Mucosa of stomach (tissue), 1 donor: Measurements from ENCODE around the gene BAIAP2L1.
"Not testable (repeated sequence)": the region's sequence is repeated elsewhere in the genome, so short reads cannot be mapped to it uniquely, and the experiment has no call there.

ENCODE experiments used
- H3K27me3 ChIP-seq: one replicate; pipeline ENCODE4 v1.7.0; 2013; ENCODE audit warnings: mild to moderate bottlenecking, low read length; ENCODE audit not compliant: control insufficient read depth, insufficient read depth
- H3K36me3 ChIP-seq: one replicate; pipeline ENCODE4 v1.7.0; 2013; ENCODE audit warnings: low read length; ENCODE audit not compliant: control insufficient read depth, insufficient read depth
- H3K4me1 ChIP-seq: one replicate; pipeline ENCODE4 v1.7.0; 2013; ENCODE audit warnings: mild to moderate bottlenecking, low read length; ENCODE audit not compliant: control insufficient read depth, insufficient read depth
- H3K4me3 ChIP-seq: one replicate; pipeline ENCODE4 v1.7.0; 2013; ENCODE audit warnings: low read length
- H3K9ac ChIP-seq: one replicate; pipeline ENCODE4 v1.7.0; 2013; ENCODE audit warnings: mild to moderate bottlenecking, low read length, moderate library complexity
- H3K9me3 ChIP-seq: one replicate; pipeline ENCODE4 v1.7.0; 2013; ENCODE audit warnings: mild to moderate bottlenecking, low read length, moderate library complexity; ENCODE audit not compliant: control insufficient read depth
- donor health status: Pancreatic carcinoma.

The BAIAP2L1 gene

DNA sequence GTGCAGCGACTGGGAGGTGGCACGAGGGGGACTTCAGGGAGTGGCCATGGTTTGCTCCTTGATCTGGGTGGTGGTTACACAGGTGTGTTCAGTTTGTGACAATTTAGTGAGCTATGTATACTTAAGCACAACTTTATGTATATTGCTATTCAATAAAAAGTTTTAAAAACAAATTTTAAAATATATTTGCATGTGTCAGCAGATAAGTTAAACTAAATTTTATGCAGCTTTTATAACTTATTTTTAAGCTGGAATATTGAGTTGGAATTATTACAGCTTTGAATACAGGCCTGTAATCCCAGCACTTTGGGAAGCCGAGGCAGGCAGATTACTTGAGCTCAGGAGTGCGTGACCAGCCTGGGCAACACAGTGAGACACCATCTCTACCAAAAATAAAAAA lies 5.4 kb downstream of the BAIAP2L1 start:
- no peak overlapping the region for H3K4me3 ChIP-seq
- H3K9ac ChIP-seq, result no peak overlapping the region
- H3K36me3 ChIP-seq, result no peaks in the 10 kb centered on the region
- H3K4me1 ChIP-seq, result peaks cover 14% of the 10 kb centered on the region
- H3K27me3 ChIP-seq, result no peaks in the 10 kb centered on the region
- no peaks in the 10 kb centered on the region for H3K9me3 ChIP-seq

DNA sequence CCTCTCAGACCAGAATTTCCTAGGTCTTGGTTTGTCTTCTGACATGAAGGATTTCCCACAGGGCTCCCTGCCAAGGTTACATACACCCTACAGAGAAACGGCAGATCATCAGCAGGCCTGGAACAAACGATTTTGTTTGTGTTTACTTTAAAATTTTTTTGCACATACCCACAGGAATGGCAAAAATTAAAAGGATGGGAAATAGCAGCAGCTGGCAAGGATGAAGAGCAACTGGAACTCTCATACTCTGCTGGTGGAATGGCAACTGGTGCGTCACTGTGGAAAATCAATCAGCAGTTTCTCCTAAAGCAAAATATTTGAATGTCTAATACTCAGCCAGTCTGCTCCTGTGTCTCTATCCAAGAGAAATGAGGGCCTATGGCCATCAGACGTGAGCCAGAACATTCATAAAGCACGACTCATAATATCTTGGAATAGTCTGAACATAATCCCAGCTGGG lies 6.5 kb downstream of the BAIAP2L1 start:
- H3K36me3 ChIP-seq, result no peaks in the 10 kb centered on the region
- H3K9me3 ChIP-seq, result no peaks in the 10 kb centered on the region
- H3K9ac ChIP-seq, result no peak overlapping the region
- H3K27me3 ChIP-seq, result no peaks in the 10 kb centered on the region
- H3K4me3 ChIP-seq, result no peak overlapping the region
- H3K4me1 ChIP-seq, result peaks cover 14% of the 10 kb centered on the region

DNA sequence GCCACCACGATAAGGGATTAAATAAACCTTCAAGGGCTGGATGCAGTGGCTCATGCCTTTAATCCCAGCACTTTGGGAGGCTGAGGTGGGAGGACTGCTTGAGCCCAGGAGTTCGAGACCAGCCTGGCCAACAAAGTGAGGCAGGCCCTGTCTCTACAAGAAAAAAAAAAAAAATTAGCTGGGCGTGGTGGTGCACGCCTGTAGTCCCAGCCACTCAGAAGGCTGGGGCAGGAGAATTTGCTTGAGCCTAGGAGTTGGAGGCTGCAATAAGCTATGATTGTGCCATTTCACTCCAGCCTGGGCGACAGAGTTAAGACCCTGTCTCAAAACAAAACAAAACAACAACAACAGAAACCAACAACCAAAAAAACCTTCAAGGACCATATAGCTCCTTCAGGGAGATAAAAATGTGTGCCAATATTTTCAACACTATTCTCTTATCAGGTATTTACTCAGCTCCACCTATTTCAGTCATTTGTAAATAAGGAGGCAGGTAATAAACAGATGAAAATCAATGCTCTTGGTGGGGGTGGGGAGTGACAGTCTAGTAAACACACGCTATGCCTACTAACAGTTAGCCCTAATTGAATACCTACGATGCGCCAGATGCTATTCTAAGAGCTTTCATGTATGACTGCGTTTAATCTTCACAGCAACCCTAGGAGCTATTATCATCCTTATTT lies 13.2 kb downstream of the BAIAP2L1 start:
- H3K9ac ChIP-seq, result no peak overlapping the region
- H3K4me3 ChIP-seq, result no peak overlapping the region
- no peaks in the 10 kb centered on the region for H3K27me3 ChIP-seq
- H3K36me3 ChIP-seq, result no peaks in the 10 kb centered on the region
- H3K4me1 ChIP-seq, result peaks cover 36% of the 10 kb centered on the region
- no peaks in the 10 kb centered on the region for H3K9me3 ChIP-seq

DNA sequence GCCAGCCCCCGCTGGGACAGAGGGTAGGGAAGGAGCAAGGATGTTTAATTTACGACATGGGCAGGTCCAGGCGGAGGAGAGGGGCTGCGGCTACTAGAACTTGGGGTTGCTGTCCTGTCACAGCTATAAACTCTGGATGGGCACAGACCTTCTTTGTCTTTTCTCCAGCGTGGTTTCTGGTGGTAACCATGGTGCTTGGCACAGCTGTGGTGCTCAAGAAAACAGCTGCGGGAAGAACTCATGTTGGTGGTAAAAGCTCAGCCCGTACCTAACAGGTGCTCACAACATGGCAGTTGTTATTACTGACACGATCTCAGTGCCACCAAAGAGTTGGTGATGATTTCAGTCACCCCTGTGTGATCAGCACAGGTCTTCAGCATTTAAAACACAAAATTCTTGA lies 13.8 kb downstream of the BAIAP2L1 start:
- no peaks in the 10 kb centered on the region for H3K27me3 ChIP-seq
- no peak overlapping the region for H3K4me3 ChIP-seq
- H3K9ac ChIP-seq, result no peak overlapping the region
- H3K4me1 ChIP-seq, result peaks cover 36% of the 10 kb centered on the region
- no peaks in the 10 kb centered on the region for H3K36me3 ChIP-seq
- H3K9me3 ChIP-seq, result no peaks in the 10 kb centered on the region

DNA sequence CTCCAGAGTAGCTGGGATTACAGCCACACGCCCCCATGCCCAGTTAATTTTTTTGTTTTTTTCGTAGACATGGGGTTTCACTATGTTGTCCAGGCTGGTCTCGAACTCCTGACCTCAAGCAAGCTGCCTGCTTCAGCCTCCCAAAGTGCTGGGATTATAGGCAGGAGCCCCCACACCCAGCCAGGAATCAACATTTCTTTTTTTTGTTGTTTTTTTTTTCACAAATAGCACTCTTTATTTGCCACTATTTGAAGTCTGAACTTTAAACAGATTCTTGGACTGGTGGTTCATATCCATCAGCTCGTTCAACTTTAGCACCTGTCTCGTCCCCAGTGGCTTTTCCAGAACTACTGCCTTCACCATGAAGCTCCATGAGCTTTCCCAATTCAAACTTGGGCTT lies 15.4 kb downstream of the BAIAP2L1 start:
- H3K4me3 ChIP-seq, H3K9ac ChIP-seq, H3K27me3 ChIP-seq, H3K9me3 ChIP-seq, H3K36me3 ChIP-seq: not testable (repeated sequence)
- peaks cover 47% of the 10 kb centered on the region for H3K4me1 ChIP-seq

DNA sequence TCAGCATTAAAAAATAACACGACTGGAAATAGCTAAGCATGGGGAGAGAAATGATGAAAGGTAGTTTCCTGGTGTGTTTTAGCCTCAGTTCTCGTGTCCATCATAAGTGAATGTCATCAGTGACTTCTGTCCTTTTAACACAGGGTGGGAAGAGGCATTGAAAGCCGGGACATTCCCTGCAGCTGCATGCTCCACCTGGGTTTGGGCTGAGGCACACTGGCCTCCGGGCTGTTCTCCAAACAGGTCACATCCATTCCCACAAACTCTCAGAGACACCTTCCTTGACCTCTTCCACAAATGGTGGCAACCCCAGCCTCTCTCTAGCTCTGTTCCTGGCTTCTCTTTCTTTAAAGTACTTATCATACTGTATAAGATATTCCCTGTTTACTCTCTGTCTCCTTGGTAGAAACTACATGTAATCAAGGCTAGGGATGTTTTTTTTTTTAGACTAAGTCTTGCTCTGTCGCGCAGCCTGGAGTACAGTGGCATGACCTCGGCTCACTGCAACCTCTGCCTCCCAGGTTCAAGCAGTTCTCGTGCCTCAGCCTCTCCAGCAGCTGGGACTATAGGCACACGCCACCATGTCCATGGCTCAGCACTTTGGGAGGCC lies 22.6 kb downstream of the BAIAP2L1 start:
- H3K27me3 ChIP-seq, result no peaks in the 10 kb centered on the region
- H3K9me3 ChIP-seq, result no peaks in the 10 kb centered on the region
- no peaks in the 10 kb centered on the region for H3K36me3 ChIP-seq
- H3K4me1 ChIP-seq, result peaks cover 51% of the 10 kb centered on the region
- no peak overlapping the region for H3K9ac ChIP-seq
- H3K4me3 ChIP-seq, result no peak overlapping the region

DNA sequence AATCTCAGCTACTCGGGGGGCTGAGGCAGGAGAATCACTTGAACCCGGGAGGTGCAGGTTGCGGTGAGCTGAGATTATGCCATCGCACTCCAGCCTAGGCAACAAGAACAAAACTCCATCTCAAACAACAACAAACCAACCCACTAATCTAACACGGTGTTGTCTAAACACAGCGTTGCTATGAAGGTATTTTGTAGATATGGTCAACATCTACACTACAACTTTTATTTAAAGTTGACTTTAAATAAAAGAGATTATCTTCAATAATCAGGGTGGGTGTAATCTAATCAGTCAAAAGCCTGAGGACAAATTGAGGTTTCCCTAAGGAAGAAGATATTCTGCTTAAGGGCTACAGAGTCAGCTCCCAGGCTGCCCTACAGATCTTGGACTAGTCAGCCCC lies 24.2 kb downstream of the BAIAP2L1 start:
- Histone ChIP-seq H3K27me3 (no peaks in the 10 kb centered on the region), H3K36me3 (no peaks in the 10 kb centered on the region), H3K4me1 (peaks cover 58% of the 10 kb centered on the region), H3K9me3 (no peaks in the 10 kb centered on the region), H3K4me3 (no peak overlapping the region), H3K9ac (no peak overlapping the region)

DNA sequence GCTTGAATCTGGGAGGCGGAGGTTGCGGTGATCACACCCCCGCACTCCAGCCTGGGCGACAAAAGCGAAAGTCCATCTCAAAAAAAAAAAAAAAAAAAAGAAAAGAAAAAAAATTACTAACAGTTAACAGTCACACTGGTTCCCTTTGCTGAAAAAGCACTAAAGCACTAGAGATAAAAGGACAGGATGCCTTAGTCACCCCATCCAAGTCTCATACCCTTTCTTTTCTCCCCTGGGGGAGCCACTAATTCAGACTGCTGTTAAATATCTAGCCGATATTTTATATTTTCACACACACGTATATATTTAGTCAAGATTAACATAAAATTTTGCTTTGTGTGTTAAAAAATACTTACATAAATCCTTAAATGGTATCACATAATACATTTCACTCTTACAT lies 25.2 kb downstream of the BAIAP2L1 start:
- no peak overlapping the region for H3K4me3 ChIP-seq

DNA sequence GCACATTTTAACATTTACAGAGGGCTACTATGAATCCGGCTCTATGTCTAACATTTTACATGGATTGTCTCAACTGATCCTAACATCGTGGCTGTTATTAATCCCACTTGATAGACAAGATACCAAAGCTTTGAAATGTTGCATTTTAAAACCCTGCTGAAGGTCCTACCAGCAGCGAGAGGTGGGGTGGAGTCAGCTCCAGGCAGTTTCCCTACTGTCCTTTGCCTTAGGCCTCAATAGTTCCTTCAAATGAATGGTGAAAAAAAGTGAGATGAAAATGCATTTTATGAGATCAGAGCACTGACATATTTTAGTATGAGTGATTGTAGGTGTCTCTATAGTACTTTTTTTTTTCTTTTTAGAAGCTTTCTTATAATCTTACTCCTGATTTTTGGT lies 26.6 kb downstream of the BAIAP2L1 start:
- H3K9me3 ChIP-seq, result no peaks in the 10 kb centered on the region
- H3K36me3 ChIP-seq, result no peaks in the 10 kb centered on the region
- peaks cover 60% of the 10 kb centered on the region for H3K4me1 ChIP-seq
- H3K9ac ChIP-seq, result no peak overlapping the region
- H3K4me3 ChIP-seq, result no peak overlapping the region
- H3K27me3 ChIP-seq, result no peaks in the 10 kb centered on the region

More for the DNA sequence above, 25.2 kb downstream of the BAIAP2L1 start:
- Histone ChIP-seq H3K27me3 (no peaks in the 10 kb centered on the region), H3K9me3 (no peaks in the 10 kb centered on the region), H3K9ac (no peak overlapping the region), H3K36me3 (no peaks in the 10 kb centered on the region), H3K4me1 (peaks cover 52% of the 10 kb centered on the region)

DNA sequence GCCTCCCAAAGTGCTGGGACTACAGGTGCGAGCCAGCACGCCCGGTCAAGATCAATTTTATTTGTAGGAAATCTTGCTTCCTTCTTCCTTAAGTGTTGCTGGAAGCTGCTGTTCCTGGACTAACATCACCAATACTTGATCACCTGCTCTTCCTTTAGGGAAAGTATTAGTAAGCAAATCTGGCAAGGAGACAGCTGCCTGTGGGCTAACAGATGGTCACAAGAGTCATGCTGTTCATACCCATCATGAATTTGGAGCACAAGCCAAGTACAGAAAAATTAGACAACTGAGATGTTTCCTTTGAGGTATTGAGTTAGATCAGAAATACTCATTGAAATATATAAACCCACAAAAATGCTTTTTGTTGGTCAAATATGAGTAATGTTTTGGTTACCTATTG lies 27.9 kb downstream of the BAIAP2L1 start:
- no peak overlapping the region for H3K4me3 ChIP-seq
- H3K9me3 ChIP-seq, result no peaks in the 10 kb centered on the region

DNA sequence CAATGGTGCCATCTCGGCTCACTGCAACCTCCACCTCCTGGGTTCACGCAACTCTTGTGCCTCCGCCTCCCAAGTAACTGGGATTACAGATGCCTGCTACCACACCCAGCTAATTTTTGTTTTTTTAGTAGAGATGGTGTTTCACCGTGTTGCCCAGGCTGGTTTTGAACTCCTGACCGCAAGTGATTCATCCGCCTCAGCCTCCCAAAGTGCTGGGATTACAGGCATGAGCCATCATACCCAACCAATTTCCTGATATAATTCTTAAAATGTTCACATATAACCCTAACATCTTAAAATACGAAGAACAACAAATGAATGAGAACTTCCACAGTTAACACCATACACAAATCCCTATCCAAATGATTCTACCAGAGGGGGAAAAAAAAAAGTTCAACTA lies 31.2 kb downstream of the BAIAP2L1 start:
- H3K36me3 ChIP-seq, result no peaks in the 10 kb centered on the region
- H3K4me3 ChIP-seq, result no peak overlapping the region

More for the DNA sequence above, 27.9 kb downstream of the BAIAP2L1 start:
- Histone ChIP-seq H3K36me3 (no peaks in the 10 kb centered on the region), H3K9ac (no peak overlapping the region), H3K4me1 (peaks cover 59% of the 10 kb centered on the region), H3K27me3 (no peaks in the 10 kb centered on the region)

DNA sequence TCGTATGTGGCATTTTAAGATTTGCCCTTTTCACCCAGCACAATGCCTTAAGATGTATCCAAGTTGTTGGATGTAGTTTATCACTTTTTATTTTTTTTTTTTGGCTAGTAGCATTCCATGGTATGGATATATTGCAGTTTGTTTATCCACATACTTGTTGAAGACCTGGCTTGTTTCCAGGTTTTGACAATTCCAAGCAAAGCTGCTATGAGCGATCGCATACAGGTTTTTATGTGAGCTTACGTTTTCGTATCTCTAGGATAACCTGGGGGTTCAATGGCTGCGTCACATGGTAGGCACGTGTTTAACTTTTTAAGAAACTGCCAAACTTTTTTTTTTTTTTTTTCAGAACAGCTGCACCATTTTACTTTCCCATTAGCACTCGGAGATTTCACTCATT lies 32.2 kb downstream of the BAIAP2L1 start:
- peaks cover 67% of the 10 kb centered on the region for H3K4me1 ChIP-seq
- no peak overlapping the region for H3K4me3 ChIP-seq
- no peaks in the 10 kb centered on the region for H3K27me3 ChIP-seq
- H3K9ac ChIP-seq, result no peak overlapping the region
- no peaks in the 10 kb centered on the region for H3K9me3 ChIP-seq
- H3K36me3 ChIP-seq, result no peaks in the 10 kb centered on the region

More for the DNA sequence above, 31.2 kb downstream of the BAIAP2L1 start:
- H3K9me3 ChIP-seq, result no peaks in the 10 kb centered on the region
- peaks cover 61% of the 10 kb centered on the region for H3K4me1 ChIP-seq
- no peak overlapping the region for H3K9ac ChIP-seq
- H3K27me3 ChIP-seq, result no peaks in the 10 kb centered on the region
